ENCODE data around the gene NFKB2.

Gene NFKB2

DNA sequence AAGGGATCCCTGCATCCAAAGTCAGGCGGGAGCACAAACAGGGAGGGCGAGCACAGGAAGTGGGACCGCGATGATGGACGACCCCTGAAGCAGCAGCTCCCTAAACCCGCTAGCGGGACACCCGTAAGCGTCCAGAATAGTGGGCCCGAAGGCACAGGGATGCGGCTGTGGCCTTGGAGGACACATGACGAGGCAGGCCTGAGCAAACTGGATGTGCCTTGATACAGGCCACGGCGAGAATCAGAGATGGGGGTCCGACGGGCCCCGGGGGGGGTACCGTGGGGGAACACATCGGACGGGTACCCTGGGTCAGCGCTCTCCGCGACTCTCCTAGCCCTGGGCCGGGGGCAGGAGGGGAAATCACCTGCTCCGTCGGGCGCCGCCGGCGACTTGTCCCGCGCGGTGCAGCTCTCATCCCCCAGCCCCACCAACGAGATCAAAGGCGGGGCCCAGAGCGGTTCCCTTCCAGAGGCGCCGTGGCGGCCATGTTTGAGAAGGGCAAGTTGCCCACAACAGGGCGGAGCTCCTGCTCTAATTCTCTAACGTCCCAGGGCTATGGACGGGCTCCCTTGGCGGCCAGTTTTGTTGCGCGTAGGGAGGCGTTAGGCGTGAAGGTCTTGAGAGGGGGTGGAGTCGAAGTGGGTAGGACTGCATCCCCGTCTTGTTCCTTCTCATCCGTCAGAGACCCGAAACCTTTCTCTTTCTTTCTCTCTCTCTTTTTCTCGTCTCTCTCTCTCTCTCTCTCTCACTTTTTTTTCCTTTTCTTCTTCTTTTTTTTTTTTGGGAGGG lies 36.9 kb downstream of the NFKB2 start, which contains the start of gene CUEDC2 (continued):
- TF ChIP-seq PRDM4 (tag by site-specific recombination; IDR thresholded peaks at IDR 0.05) (peak; percentile 48; the same call in 1 of the 2 replicates), PBX3 (CRISPR knock-in tag; IDR thresholded peaks at IDR 0.05) (no peak), ZNF610 (tag by site-specific recombination; IDR thresholded peaks at IDR 0.05; ENCODE audit: borderline replicate concordance) (0 out of 2 replicates have a peak, but pooled peaks have one; percentile 50), ZNF121 (tag by site-specific recombination; IDR thresholded peaks at IDR 0.05) (peak; percentile 81), ZNF391 (tag by site-specific recombination; IDR thresholded peaks at IDR 0.05; ENCODE audit: borderline replicate concordance, low read depth) (no peak), ZBTB26 (tag by site-specific recombination; optimal IDR thresholded peaks at IDR 0.05) (peak; percentile 56), ZNF132 (tag by site-specific recombination; IDR thresholded peaks at IDR 0.05; ENCODE audit: borderline replicate concordance) (no peak), ZFP3 (tag by site-specific recombination; IDR thresholded peaks at IDR 0.05; ENCODE audit: low read depth) (no peak), ZNF600 (tag by site-specific recombination; IDR thresholded peaks at IDR 0.05) (peak; percentile 69; the same call in 1 of the 2 replicates), ZNF214 (tag by site-specific recombination; IDR thresholded peaks at IDR 0.05; ENCODE audit: borderline replicate concordance) (no peak), ZNF488 (tag by site-specific recombination; IDR thresholded peaks at IDR 0.05) (no peak), HOXD13 (CRISPR knock-in tag; IDR thresholded peaks at IDR 0.05; ENCODE audit: borderline replicate concordance) (no peak), ZNF560 (tag by site-specific recombination; IDR thresholded peaks at IDR 0.05; ENCODE audit: borderline replicate concordance) (0 out of 2 replicates have a peak, but pooled peaks have one; percentile 8), ZNF19 (tag by site-specific recombination; IDR thresholded peaks at IDR 0.05; ENCODE audit: low read depth) (no peak), ZNF221 (tag by site-specific recombination; IDR thresholded peaks at IDR 0.05; ENCODE audit: borderline replicate concordance) (no peak), MZF1 (tag by site-specific recombination; IDR thresholded peaks at IDR 0.05; ENCODE audit: borderline replicate concordance) (peak; percentile 56), SP2 (tag by site-specific recombination; IDR thresholded peaks at IDR 0.05) (peak; percentile 77), ZNF596 (tag by site-specific recombination; IDR thresholded peaks at IDR 0.05) (peak; percentile 93), ZNF184 (tag by site-specific recombination; IDR thresholded peaks at IDR 0.05) (0 out of 2 replicates have a peak, but pooled peaks have one; percentile 40), ZNF416 (tag by site-specific recombination; IDR thresholded peaks at IDR 0.05) (no peak), ZNF48 (tag by site-specific recombination; IDR thresholded peaks at IDR 0.05) (no peak), ZNF114 (tag by site-specific recombination; IDR thresholded peaks at IDR 0.05) (no peak), ZBTB21 (tag by site-specific recombination; IDR thresholded peaks at IDR 0.05) (0 out of 2 replicates have a peak, but pooled peaks have one; percentile 18), SP3 (tag by site-specific recombination; IDR thresholded peaks at IDR 0.05) (peak; percentile 99), ZNF24 (tag by site-specific recombination; IDR thresholded peaks at IDR 0.05) (no peak), ZNF664 (tag by site-specific recombination; IDR thresholded peaks at IDR 0.05) (no peak), ZNF776 (tag by site-specific recombination; IDR thresholded peaks at IDR 0.05; ENCODE audit: borderline replicate concordance) (no peak)
- TF ChIP-seq, protein P1, sequence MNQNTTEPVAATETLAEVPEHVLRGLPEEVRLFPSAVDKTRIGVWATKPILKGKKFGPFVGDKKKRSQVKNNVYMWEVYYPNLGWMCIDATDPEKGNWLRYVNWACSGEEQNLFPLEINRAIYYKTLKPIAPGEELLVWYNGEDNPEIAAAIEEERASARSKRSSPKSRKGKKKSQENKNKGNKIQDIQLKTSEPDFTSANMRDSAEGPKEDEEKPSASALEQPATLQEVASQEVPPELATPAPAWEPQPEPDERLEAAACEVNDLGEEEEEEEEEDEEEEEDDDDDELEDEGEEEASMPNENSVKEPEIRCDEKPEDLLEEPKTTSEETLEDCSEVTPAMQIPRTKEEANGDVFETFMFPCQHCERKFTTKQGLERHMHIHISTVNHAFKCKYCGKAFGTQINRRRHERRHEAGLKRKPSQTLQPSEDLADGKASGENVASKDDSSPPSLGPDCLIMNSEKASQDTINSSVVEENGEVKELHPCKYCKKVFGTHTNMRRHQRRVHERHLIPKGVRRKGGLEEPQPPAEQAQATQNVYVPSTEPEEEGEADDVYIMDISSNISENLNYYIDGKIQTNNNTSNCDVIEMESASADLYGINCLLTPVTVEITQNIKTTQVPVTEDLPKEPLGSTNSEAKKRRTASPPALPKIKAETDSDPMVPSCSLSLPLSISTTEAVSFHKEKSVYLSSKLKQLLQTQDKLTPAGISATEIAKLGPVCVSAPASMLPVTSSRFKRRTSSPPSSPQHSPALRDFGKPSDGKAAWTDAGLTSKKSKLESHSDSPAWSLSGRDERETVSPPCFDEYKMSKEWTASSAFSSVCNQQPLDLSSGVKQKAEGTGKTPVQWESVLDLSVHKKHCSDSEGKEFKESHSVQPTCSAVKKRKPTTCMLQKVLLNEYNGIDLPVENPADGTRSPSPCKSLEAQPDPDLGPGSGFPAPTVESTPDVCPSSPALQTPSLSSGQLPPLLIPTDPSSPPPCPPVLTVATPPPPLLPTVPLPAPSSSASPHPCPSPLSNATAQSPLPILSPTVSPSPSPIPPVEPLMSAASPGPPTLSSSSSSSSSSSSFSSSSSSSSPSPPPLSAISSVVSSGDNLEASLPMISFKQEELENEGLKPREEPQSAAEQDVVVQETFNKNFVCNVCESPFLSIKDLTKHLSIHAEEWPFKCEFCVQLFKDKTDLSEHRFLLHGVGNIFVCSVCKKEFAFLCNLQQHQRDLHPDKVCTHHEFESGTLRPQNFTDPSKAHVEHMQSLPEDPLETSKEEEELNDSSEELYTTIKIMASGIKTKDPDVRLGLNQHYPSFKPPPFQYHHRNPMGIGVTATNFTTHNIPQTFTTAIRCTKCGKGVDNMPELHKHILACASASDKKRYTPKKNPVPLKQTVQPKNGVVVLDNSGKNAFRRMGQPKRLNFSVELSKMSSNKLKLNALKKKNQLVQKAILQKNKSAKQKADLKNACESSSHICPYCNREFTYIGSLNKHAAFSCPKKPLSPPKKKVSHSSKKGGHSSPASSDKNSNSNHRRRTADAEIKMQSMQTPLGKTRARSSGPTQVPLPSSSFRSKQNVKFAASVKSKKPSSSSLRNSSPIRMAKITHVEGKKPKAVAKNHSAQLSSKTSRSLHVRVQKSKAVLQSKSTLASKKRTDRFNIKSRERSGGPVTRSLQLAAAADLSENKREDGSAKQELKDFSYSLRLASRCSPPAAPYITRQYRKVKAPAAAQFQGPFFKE (tag by site-specific recombination; IDR thresholded peaks at IDR 0.05; ENCODE audit: borderline replicate concordance): no peak
